Activated T-helper 9 cell treated with anti-CD3 and anti-CD28 coated beads, Interleukin-2, amount 50 U/mL, for 16 hours (primary cell): ENCODE results near the gene RPP30.
A peak's percentile ranks its signal among the peaks of the same experiment; 100 is the strongest.
"Not testable (repeated sequence)": the region's sequence is repeated elsewhere in the genome, so short reads cannot be mapped to it uniquely, and the experiment has no call there.

Experiments
- DNase-seq: peaks from one replicate; pipeline ENCODE4 v3.0.0-alpha.2; 2020; ENCODE audit warnings: low read depth

RPP30 gene

GRCh38 chr10:90871279-90871765 lies 452 bp upstream of the RPP30 start:
- peak; percentile 7 for DNase-seq

GRCh38 chr10:90872648-90873020 lies 860 bp downstream of the RPP30 start:
- no peak for DNase-seq

GRCh38 chr10:90879062-90879461 lies 7.3 kb downstream of the RPP30 start:
- DNase-seq, result no peak

GRCh38 chr10:90880059-90880719 lies 8.4 kb downstream of the RPP30 start:
- DNase-seq, result not testable (repeated sequence)

GRCh38 chr10:90884431-90884830 lies 12.7 kb downstream of the RPP30 start:
- DNase-seq, result no peak

GRCh38 chr10:90885176-90885575 lies 13.4 kb downstream of the RPP30 start:
- DNase-seq, result no peak

GRCh38 chr10:90887555-90887954 lies 15.8 kb downstream of the RPP30 start:
- DNase-seq, result no peak

GRCh38 chr10:90888387-90888786 lies 16.6 kb downstream of the RPP30 start:
- DNase-seq, result no peak

- DNase-seq, result no peak
Measured at GRCh38 chr10:90889636-90890035, 17.9 kb downstream of the RPP30 start.

GRCh38 chr10:90890347-90890746 lies 18.6 kb downstream of the RPP30 start:
- DNase-seq, result no peak

GRCh38 chr10:90893190-90893589 lies 21.4 kb downstream of the RPP30 start:
- DNase-seq, result no peak

- DNase-seq, result not testable (repeated sequence)
Measured at GRCh38 chr10:90896916-90897315, 25.1 kb downstream of the RPP30 start.

- DNase-seq, result no peak
Measured at GRCh38 chr10:90905925-90906324, 34.2 kb downstream of the RPP30 start.

- no peak for DNase-seq
Measured at GRCh38 chr10:90906596-90906995, 34.8 kb downstream of the RPP30 start.

- DNase-seq, result peak; percentile 1
Measured at GRCh38 chr10:90911133-90912051, 39.6 kb downstream of the RPP30 start.

- no peak for DNase-seq
Measured at GRCh38 chr10:90912174-90912573, 40.4 kb downstream of the RPP30 start.

- DNase-seq, result no peak
Measured at GRCh38 chr10:90912854-90913479, 41.2 kb downstream of the RPP30 start.

- DNase-seq, result no peak
Measured at GRCh38 chr10:90913774-90914420, 42.1 kb downstream of the RPP30 start.

- DNase-seq, result no peak
Measured at GRCh38 chr10:90914992-90915765, 43.4 kb downstream of the RPP30 start.

GRCh38 chr10:90915766-90916075 lies 43.9 kb downstream of the RPP30 start:
- no peak for DNase-seq

GRCh38 chr10:90916392-90917237 lies 44.8 kb downstream of the RPP30 start:
- DNase-seq, result no peak
